OCI-LY1 (cell line): ENCODE results near the gene NHERF2.

Experiments used
- CTCF ChIP-seq: fragments of 200-600 bp; sonication (generic), shearing (Covaris generic); IDR thresholded peaks from 2 replicates; pipeline ENCODE4 v1.5.1; 2017; ENCODE audit warnings: mild to moderate bottlenecking, antibody characterized with exemption, low read length, moderate library complexity, mixed read lengths
- EZH2 ChIP-seq: fragments of 200-600 bp; sonication (generic), shearing (Covaris generic); IDR thresholded peaks from 2 replicates; pipeline ENCODE4 v1.8.0; 2017; ENCODE audit warnings: borderline replicate concordance, mixed run types, mild to moderate bottlenecking, antibody characterized with exemption, low read length, moderate library complexity, mixed read lengths

- TF ChIP-seq CTCF = no peak
- TF ChIP-seq EZH2 = no peak
Measured at GRCh38 chr16:2056681-2057407, 30.1 kb downstream of the NHERF2 start.
